Effector CD4-positive, alpha-beta T cell (primary cell): ENCODE results near the gene GPR160.

ENCODE experiments used
- DNase-seq: peaks from one replicate; pipeline ENCODE4 v3.0.0-alpha.2; 2020

Gene GPR160

GRCh38 chr3:170117134-170117533 lies 79.3 kb downstream of the GPR160 start:
- DNase-seq: no peak

- no peak for DNase-seq
Measured at GRCh38 chr3:170128259-170128976, 90.6 kb downstream of the GPR160 start.

DNA sequence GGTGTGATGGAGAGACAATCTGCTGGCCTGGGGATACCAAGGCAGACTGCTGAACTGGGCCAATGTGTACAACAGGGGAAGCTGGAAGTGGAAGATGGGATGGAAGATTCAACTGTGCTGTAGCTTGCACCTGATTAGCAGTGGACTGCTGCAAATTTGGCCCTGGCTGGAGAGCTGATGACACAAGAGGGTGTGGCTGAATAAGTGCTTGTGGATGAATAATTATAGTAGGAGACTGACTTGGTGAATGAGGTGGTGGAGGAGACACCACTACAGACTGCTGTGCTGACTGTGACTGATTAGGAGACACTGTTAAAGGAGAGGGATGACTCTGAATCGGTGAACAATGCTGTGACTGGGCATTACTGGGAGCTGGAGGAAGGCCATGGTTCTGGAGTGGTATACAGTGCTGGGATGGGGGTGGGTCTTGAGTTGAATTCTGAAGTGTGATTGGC lies 91.2 kb downstream of the GPR160 start:
- no peak for DNase-seq

DNA sequence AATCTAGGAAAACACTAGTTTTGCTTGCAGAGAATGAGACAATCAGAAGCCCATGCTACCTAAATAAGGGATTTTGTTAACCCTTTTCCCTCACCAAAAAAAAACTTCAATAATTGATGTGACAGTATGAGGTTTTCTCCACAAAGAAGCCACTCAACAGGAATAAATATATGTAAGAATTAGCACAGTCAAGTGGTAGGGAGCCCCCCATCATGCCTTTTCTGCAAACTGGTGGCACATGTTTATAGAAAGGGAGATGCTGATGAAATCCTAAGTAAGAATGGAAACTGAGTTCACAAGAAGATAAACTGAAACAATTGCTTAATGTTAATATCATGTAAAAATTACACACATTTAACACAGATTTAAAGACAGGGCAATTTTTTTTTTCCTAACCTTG lies 92.7 kb downstream of the GPR160 start:
- no peak for DNase-seq

DNA sequence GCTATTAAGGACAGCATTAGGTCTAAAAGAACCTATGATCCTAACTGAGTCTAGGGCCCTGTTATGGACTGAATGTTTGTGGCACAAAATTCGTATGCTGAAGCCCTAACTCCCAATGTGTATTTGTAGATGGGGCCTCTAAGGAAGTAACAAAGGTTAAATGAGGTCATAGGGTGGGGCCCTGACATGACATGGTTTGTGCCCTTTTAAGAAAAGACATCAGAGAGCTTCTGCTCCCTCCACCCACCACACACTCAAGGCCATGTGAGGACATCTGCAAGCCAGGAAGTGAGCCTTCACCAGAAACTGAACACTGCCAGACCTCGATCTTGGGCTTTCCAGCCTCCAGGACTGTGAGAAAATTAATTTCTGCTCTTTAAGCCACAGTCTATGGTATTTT lies 94.5 kb downstream of the GPR160 start:
- DNase-seq: no peak
